GM10266 (cell line): ENCODE measurements around the gene SPEG.

Source experiments
- DNase-seq: peaks from one replicate; pipeline ENCODE4 v3.0.0; 2012; ENCODE audit errors: extremely low spot score
- CTCF ChIP-seq: IDR thresholded peaks from 2 replicates; pipeline ENCODE4 v1.5.1; 2012; ENCODE audit warnings: mild to moderate bottlenecking, low read depth; ENCODE audit not compliant: control insufficient read depth, insufficient read depth; ENCODE audit errors: missing control alignments

Gene SPEG

DNA sequence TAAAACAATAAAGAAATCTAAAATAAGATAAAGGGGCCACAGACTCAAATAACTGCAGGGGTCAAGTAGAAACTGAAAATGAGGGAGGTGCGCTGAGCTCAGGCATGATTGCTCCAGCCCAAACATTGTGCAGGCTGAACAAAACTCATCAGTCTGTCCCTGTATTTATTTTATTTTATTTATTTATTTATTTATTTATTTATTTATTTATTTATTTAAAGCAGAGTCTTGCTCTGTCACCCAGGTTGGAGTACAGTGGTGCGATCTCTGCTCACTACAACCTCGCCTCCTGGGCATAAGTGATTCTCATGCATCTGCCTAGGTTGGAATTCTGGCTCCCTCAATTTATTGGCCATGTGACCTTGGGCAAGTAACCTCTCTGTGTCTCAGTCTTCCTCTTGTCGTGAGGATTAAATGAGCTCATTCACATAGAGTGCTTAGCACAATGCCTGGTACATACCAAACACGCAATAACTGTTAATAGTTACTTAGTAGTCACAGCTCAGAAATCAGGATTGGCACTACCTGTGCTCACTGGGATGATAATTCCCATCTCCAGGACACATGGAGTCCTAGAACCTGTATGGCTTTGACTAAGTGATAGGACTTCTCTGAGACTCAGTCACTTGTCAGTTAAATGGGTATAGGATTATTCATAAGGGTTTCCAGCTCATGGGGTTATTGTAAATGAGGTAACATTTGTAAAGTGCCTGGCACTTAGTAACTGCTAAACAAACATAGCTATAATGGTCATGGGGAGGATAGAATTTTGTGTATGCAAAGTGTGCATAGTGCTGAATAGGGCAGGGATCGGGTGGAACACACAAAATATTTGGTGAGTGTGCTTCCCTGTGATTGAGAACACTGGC, 6.0 kb downstream of the SPEG start:
- DNase-seq, result no peak
- TF ChIP-seq CTCF, result no peak

- TF ChIP-seq CTCF, result no peak
- DNase-seq, result peak; percentile 80
These were observed 7.0 kb downstream of the SPEG start for GRCh38 chr2:219441451-219442255.

- no peak for DNase-seq
- no peak for TF ChIP-seq CTCF
These were observed 7.8 kb downstream of the SPEG start for GRCh38 chr2:219442256-219443015.

DNA sequence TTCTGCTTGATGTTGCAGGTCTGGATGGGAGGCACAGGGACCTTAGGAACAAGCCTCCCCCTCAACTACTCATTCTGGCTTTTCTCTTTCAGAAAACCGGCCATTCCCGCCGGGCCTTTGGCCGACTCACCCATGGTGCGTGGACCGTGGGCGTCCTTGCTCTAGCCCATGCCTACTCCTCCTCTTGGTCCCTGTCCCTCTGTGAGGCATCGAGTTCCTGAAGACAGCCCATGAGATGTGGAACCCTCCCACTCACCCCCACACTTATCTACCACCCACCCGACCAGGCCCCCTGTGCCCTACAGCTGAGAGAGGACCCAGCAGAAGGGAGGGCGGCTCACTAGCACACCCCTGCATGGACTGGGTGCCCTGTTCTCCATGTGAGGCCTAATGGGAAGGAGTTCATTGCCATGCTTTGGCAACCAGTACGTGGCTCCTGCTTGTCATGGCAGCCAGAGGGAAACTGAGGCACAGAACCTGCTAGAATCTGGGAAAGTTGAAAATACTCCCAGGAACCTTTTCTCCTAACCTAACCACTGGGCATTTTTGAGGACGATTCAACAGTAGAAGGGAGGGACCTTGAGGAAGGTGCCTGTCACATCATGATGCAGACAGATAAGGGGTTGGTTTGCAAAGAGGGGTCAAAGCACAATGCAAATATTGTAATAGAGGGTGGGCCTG, 8.5 kb downstream of the SPEG start:
- no peak for DNase-seq
- no peak for TF ChIP-seq CTCF

DNA sequence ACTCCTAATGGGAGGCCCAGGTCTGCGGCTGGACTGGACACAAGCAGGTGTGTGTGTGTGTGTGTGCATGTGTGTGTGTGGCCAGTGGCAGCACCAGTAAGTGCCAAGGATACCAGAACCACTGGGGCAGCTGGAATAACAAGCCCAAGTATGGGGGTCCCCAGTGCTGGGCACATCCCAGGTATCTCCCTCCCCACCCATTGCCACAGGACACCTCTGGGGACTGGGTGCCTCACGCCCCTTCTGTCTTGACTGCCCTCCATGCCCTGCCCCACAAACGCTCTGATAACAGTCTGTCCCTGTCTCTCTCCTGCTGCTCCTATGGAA, 9.0 kb downstream of the SPEG start:
- no peak for DNase-seq
- no peak for TF ChIP-seq CTCF

DNA sequence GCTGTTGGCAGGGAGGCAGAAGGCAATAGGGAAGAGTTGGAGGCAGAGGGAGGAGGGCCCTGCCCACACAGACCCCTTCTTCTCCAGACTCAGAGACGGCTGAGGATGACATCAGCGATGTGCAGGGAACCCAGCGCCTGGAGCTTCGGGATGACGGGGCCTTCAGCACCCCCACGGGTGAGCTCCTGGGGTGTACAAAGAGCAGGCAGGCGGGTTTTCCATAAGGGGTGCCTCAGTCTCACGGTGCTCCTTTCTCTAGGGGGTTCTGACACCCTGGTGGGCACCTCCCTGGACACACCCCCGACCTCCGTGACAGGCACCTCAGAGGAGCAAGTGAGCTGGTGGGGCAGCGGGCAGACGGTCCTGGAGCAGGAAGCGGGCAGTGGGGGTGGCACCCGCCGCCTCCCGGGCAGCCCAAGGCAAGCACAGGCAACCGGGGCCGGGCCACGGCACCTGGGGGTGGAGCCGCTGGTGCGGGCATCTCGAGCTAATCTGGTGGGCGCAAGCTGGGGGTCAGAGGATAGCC, 10.0 kb downstream of the SPEG start:
- TF ChIP-seq CTCF, result no peak
- no peak for DNase-seq
